DND-41 (cell line): ENCODE data around the gene DHCR24.

Experiments used
- ATAC-seq: fragments of 200-7000 bp; cut with Tn5 transposase; 3 replicates; pipeline ENCODE4 v1.9.1; 2021; ENCODE audit warnings: low read depth; ENCODE audit not compliant: insufficient read depth
- DNase-seq: peaks from one replicate; pipeline ENCODE4 v3.0.0-alpha.2; 2020
- H2AFZ ChIP-seq: 2 replicates; pipeline ENCODE4 v1.6.0; 2012; ENCODE audit warnings: low read depth, low read length
- H3K27ac ChIP-seq: 2 replicates; pipeline ENCODE4 v1.5.1; 2012; ENCODE audit warnings: low read length, inconsistent platforms
- H3K27me3 ChIP-seq: fragments of 200-600 bp; sonication (generic); 2 replicates; pipeline ENCODE4 v1.6.0; 2012; ENCODE audit warnings: low read length, mild to moderate bottlenecking, inconsistent platforms; ENCODE audit not compliant: insufficient read depth, poor library complexity
- H3K36me3 ChIP-seq: 2 replicates; pipeline ENCODE4 v1.5.1; 2012; ENCODE audit warnings: low read length, inconsistent platforms; ENCODE audit not compliant: insufficient read depth
- H3K4me1 ChIP-seq: 2 replicates; pipeline ENCODE4 v1.5.1; 2012; ENCODE audit warnings: mild to moderate bottlenecking, low read length; ENCODE audit not compliant: insufficient read depth
- H3K4me2 ChIP-seq: 2 replicates; pipeline ENCODE4 v1.6.0; 2012; ENCODE audit warnings: mild to moderate bottlenecking, moderate library complexity, low read length, inconsistent platforms; ENCODE audit not compliant: insufficient read depth
- H3K4me3 ChIP-seq, 2 experiments: fragments of 200-600 bp in 1 of 2; shearing (Covaris generic) in 1 of 2; 2 replicates each; pipeline ENCODE4 v1.5.1; 2012 to 2016; ENCODE audit warnings: inconsistent platforms in 2 of 2, low read length in 2 of 2, mild to moderate bottlenecking in 2 of 2, low read depth in 1 of 2, moderate library complexity in 1 of 2
- H3K79me2 ChIP-seq: 2 replicates; pipeline ENCODE4 v1.6.0; 2012; ENCODE audit warnings: low read length, inconsistent platforms; ENCODE audit not compliant: insufficient read depth
- H3K9ac ChIP-seq: 2 replicates; pipeline ENCODE4 v1.6.0; 2012; ENCODE audit warnings: low read depth, mild to moderate bottlenecking, inconsistent platforms, low read length, moderate library complexity
- H3K9me3 ChIP-seq: 2 replicates; pipeline ENCODE4 v1.5.1; 2012; ENCODE audit warnings: low read length, moderate library complexity, mild to moderate bottlenecking, inconsistent platforms; ENCODE audit not compliant: insufficient read depth, severe bottlenecking
- H4K20me1 ChIP-seq: 2 replicates; pipeline ENCODE4 v1.6.0; 2012; ENCODE audit warnings: low read length; ENCODE audit not compliant: insufficient read depth
- EZH2 ChIP-seq: IDR thresholded peaks from 3 replicates; pipeline ENCODE4 v1.6.1; 2012; ENCODE audit warnings: borderline replicate concordance, low read depth, mild to moderate bottlenecking, moderate library complexity, low read length, inconsistent platforms; ENCODE audit not compliant: severe bottlenecking
- TF ChIP-seq, protein P1 (sequence below): IDR thresholded peaks from 2 replicates; pipeline ENCODE4 v1.5.1; 2012; ENCODE audit warnings: borderline replicate concordance, low read length, moderate library complexity, mild to moderate bottlenecking; ENCODE audit not compliant: poor library complexity, severe bottlenecking; ENCODE audit errors: extremely low read depth

DHCR24 gene

DNA sequence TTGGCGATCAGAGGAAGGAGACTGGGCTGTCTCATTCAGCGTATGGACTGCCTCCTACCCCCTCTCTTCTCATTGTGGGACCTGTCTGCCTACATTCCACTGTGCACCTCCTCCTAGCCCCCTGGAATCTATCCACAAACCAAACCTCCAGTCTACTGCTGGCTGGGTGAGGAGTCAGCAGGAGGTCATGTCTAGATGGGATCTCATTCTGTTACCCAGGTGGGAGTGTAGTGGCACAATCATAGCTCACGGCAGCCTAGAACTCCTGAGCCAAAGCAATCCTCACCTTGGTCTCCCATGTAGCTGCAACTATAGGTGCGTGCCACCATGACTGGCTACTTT is 67.8 kb downstream of the DHCR24 start:
- Histone ChIP-seq H3K9me3 (peaks cover 3% of the 10 kb centered on the region), H3K4me3 (no peak overlapping the region), H3K27ac (no peak overlapping the region), H3K27me3 (no peaks in the 10 kb centered on the region), H2AFZ (no peak overlapping the region), H3K36me3 (no peaks in the 10 kb centered on the region), H3K4me1 (no peaks in the 10 kb centered on the region), H3K4me2 (no peak overlapping the region), H3K9ac (no peak overlapping the region), H3K79me2 (no peaks in the 10 kb centered on the region), H4K20me1 (no peaks in the 10 kb centered on the region)
- DNase-seq: no peak
- TF ChIP-seq, protein P1, sequence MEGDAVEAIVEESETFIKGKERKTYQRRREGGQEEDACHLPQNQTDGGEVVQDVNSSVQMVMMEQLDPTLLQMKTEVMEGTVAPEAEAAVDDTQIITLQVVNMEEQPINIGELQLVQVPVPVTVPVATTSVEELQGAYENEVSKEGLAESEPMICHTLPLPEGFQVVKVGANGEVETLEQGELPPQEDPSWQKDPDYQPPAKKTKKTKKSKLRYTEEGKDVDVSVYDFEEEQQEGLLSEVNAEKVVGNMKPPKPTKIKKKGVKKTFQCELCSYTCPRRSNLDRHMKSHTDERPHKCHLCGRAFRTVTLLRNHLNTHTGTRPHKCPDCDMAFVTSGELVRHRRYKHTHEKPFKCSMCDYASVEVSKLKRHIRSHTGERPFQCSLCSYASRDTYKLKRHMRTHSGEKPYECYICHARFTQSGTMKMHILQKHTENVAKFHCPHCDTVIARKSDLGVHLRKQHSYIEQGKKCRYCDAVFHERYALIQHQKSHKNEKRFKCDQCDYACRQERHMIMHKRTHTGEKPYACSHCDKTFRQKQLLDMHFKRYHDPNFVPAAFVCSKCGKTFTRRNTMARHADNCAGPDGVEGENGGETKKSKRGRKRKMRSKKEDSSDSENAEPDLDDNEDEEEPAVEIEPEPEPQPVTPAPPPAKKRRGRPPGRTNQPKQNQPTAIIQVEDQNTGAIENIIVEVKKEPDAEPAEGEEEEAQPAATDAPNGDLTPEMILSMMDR: no peak
- TF ChIP-seq EZH2: no peak
- no peak for ATAC-seq

DNA sequence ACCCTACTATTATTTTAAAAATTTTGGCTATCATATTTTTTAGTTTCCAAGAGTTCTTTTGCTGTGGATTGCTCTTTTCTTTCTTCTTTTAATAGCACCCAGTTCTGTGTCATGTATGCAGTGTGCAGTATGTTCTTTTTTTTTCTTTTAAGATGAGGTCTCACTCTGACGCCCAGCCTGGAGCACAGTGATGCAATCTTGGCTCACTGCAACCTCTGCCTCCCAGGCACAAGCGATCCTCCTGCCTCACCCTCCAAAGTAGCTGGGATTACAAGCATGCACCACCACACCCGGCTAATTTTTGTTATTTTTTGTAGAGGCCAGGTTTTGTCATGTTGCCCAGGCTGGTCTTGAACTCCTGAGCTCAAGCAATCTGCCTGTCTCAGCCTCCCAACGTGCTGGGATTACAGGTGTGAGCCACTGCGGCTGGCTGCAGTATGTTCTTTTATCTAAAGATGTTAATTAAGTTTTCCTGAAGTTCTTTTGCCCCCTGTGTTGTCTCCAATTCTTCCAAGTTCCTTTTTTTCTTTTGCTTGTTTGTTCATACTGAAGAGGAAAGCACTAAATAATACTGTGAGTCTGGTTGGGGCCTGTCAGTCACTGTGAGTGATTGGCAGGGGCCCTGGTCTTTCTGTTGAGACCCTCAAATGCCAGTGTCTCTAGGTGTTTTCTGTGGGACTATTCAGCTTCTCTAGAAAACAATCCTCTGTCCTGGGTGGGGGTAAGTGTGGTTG is 68.4 kb downstream of the DHCR24 start:
- no peak overlapping the region for H3K9ac ChIP-seq
- H3K4me3 ChIP-seq: no peak overlapping the region
- no peak for TF ChIP-seq EZH2
- TF ChIP-seq, protein P1: no peak
- H3K27ac ChIP-seq: no peak overlapping the region
- H3K36me3 ChIP-seq: no peaks in the 10 kb centered on the region
- H3K79me2 ChIP-seq: no peaks in the 10 kb centered on the region
- H4K20me1 ChIP-seq: no peaks in the 10 kb centered on the region
- ATAC-seq: no peak
- DNase-seq: no peak
- H3K4me1 ChIP-seq: no peaks in the 10 kb centered on the region
- peaks cover 2% of the 10 kb centered on the region for H3K9me3 ChIP-seq
- no peak overlapping the region for H3K4me2 ChIP-seq
- no peak overlapping the region for H2AFZ ChIP-seq
- H3K27me3 ChIP-seq: no peaks in the 10 kb centered on the region

DNA sequence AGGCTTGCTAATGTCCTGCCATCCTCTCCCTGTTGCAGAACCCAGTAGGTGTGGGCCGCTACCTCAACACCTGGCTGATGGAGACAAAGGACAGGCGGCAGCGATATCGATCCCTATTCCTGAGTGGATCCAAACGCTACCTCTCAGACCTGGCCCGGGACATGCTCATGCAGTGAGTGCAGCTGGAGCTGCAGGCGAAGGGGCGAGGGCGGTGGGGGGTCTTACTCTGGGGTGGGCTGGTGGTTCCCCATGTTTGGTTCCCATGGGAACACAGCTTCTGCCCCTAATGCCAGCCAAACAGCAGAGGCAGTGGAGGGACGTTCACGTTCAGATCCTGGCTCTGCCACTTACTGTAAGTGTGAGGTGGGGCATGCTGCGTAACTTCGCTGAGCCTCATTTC is 70.0 kb downstream of the DHCR24 start:
- no peak for DNase-seq
- TF ChIP-seq, protein P1: no peak
- TF ChIP-seq EZH2: no peak
- Histone ChIP-seq H3K9me3 (no peaks in the 10 kb centered on the region), H3K27ac (no peak overlapping the region), H3K79me2 (no peaks in the 10 kb centered on the region), H2AFZ (no peak overlapping the region), H3K4me1 (no peaks in the 10 kb centered on the region), H3K27me3 (no peaks in the 10 kb centered on the region), H3K4me3 (no peak overlapping the region), H3K4me2 (no peak overlapping the region), H3K9ac (no peak overlapping the region), H3K36me3 (no peaks in the 10 kb centered on the region), H4K20me1 (no peaks in the 10 kb centered on the region)
- no peak for ATAC-seq
